Ovary (tissue), 3 donors: ENCODE measurements around the gene SOX3.

Experiments used
- EP300 ChIP-seq: sonication (generic); formaldehyde crosslinking; IDR thresholded peaks from one replicate; pipeline ENCODE4 v1.6.1; 2017; ENCODE audit warnings: antibody characterized with exemption
- POLR2A ChIP-seq: fragments of 450-650 bp; IDR thresholded peaks from one replicate; pipeline ENCODE4 v1.6.1; 2017; ENCODE audit warnings: antibody characterized with exemption, mild to moderate bottlenecking, moderate library complexity
- TF ChIP-seq, protein P1 (sequence below), 3 donors: fragments of 450-650 bp in 2 of 3; fragments of 200-600 bp in 1 of 3; IDR thresholded peaks; one replicate each; pipeline versions ENCODE4 v1.5.1 to v1.8.0; 2016 to 2022; ENCODE audit warnings: antibody characterized with exemption in 3 of 3, mild to moderate bottlenecking in 1 of 3
- donor health status: DM: no; HTN: no; CAD: no.

DNA sequence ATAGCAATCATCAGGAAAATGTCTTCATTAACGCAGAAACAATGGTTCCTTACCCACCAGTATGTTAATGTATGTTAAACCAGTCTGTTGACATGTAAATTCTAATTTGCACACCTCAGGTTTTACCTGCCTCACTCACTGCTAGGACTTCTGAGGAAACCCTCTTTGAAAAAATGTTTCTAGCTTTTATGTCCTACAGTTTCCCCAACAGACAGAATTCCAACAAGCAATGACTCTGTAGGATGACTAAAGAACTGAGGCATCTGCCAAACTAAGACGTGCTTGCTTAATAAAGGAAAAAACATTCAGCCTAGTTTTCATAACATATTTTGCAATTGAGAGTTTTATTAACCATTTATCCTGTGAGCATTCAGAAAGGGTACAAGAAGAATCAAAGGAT, 20.6 kb upstream of the SOX3 start:
- TF ChIP-seq, protein P1, sequence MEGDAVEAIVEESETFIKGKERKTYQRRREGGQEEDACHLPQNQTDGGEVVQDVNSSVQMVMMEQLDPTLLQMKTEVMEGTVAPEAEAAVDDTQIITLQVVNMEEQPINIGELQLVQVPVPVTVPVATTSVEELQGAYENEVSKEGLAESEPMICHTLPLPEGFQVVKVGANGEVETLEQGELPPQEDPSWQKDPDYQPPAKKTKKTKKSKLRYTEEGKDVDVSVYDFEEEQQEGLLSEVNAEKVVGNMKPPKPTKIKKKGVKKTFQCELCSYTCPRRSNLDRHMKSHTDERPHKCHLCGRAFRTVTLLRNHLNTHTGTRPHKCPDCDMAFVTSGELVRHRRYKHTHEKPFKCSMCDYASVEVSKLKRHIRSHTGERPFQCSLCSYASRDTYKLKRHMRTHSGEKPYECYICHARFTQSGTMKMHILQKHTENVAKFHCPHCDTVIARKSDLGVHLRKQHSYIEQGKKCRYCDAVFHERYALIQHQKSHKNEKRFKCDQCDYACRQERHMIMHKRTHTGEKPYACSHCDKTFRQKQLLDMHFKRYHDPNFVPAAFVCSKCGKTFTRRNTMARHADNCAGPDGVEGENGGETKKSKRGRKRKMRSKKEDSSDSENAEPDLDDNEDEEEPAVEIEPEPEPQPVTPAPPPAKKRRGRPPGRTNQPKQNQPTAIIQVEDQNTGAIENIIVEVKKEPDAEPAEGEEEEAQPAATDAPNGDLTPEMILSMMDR (IDR thresholded peaks at IDR 0.05) = no peak
- TF ChIP-seq POLR2A = no peak
- no peak for TF ChIP-seq EP300
